Raji (cell line): Measurements from ENCODE around the gene HSPG2.

ENCODE experiments used
- POLR2A ChIP-seq: IDR thresholded peaks from 2 replicates; pipeline ENCODE4 v1.6.1; 2011; ENCODE audit warnings: low read depth, low read length, control low read depth; ENCODE audit not compliant: insufficient read depth

Gene HSPG2

DNA sequence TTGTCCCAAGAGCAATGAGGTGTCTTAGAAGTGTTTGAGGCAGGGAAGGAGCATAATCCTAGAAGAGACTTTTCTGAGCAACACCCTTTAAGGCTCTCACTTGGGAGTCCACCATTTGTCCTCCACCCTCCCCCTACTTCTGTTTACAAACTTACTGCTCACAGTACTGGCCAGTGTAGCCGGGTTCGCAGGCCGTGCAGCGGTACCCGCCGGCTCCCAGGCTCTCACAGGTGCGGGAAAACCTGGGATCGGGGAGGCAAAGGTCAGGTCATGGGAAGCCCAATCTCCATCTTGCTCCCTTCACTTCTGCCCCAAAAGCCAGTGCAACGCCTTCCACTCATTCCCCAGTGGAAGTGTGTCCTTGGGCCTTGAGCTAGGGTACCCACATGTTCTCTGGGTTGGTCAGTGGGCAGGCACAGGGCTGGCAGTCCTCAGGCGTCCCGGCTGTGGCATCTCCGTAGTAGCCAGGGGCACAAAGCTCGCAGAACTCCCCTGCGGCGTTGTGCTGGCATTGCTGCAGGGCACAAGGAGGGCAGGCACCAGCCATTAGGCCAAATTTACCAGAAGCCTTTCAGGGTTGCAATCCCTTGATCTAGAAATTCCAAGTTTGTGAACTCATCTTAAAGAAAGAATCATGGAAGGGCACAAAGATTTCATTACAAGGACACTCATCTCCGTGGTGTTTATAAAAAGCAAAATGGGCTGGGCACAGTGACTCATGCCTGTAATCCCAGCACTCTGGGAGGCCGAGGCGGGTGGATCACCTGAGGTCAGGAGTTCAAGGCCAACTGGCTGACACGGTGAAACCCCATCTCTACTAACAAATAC is 75.3 kb downstream of the HSPG2 start:
- TF ChIP-seq POLR2A = no peak

DNA sequence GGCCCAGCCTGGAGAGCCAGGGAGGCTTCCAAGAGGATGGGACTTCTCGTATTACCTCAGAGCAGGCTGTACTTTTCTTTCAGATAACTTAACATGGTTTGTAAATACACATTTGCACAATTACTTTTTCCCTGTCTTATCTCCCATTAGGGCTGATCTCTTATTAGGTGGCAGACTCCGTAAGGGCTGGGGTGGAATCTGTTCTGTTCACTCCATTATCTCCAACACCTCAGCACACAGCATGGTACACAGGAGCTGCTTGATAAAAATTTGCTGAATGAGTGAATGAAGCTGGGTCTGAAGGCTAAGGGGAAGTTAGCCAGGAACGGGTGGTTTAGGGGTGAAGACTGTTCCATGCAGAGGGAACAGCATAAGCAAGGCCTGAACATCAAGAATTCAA is 76.1 kb downstream of the HSPG2 start:
- no peak for TF ChIP-seq POLR2A

DNA sequence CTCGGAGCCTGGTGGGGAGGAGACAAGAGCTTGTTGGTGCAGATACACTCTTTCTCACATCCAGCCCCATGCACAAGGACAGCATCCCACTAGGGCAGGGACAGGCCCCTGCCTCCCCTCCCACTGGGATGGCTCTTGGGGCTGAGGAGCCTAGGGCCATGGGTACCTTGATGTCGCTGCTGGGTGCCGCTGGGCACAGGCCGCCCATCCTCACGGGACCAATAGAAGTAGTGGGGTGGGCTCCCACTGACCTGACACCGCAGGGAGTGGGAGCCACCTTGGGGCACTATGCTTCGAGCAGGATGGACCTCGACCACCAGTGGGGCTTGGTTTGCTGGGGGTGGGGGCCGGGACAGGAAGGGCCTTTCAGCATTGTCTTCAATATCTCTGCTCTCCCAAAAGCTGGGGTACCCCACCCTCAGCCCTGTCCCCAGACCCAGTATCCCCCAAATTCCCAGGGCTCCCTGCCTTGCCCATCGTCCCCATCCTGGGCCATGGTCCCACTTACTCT is 77.4 kb downstream of the HSPG2 start:
- TF ChIP-seq POLR2A = no peak

DNA sequence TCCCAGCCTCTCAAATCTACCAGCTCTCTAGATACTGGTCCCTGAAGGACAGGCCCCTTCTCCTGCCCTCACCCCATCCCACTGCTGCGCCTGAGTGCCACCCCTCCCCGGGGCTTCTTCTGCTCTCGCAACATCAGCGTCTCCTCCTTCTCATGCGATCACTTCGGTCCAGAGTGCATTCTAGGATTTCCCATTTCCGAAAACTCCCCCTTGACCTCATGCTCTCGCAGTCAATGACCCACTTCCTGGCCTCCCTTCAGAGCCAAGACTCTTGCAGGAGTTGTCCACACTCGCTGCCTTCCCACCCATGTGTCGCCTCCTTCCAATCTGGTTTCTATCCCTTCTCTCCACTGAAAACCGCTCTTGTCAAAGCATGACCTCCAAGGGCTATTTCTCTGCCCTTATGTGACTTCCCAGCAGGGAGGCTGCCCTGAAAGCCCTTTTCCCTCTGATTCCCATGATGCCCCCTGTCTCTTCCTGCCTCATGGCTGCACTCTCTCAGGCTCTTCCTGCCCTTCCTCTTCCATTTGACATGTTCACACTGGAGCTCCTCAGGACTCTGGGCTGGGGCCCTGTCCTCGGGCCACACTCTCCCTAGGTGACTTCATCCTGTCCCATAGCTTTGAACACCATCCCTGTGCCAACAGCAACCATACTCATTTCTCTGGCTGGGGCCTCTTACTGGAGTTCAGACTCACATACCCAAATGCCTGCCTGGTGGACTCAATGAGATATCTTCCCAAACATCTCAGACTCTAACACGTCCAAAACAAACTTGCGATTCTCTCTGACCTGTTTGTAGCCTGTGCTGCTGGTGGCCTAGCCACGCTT is 79.1 kb downstream of the HSPG2 start:
- TF ChIP-seq POLR2A = no peak

GRCh38 chr1:21857142-21857839 is 79.8 kb downstream of the HSPG2 start:
- TF ChIP-seq POLR2A = no peak

DNA sequence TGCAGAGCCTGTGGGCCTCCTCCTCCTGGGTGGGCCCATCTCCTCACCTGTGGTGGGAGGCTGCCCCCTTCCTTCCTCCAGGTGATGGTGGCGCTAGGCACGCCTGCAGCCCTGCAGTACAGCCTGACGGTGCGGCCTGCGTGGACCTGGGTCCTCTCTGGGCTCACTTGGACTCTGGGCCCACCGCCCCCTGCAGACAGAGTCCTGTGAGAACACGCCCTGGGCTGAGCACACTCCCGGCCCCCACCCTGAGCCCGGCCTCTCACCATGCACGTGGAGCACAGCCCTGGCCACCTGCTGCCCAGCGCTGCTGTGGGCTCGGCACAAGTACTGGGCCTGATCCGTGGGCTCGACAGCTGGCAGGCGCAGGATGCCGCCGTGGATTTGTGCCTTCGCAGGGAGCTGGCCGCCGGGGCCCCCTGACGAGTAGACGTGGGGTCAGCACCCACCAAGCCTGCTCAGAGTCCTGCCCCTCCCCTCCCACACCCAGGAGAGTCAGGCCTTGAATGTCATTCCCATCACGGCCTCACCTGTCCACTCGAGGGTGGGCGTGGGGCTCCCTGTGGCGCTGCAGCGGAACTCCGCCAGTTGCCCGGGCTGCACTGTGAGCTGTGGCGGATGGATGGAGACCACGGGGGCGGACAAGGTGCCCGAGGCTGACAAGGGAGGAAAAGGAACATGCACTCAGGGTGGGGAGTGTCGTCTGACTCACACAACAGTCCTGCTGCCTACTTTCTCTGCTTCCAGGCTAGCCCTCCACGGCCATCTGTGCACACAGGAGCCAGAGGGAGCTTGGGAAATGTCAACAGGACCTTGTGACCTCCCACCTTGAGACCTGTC is 81.6 kb downstream of the HSPG2 start:
- no peak for TF ChIP-seq POLR2A

DNA sequence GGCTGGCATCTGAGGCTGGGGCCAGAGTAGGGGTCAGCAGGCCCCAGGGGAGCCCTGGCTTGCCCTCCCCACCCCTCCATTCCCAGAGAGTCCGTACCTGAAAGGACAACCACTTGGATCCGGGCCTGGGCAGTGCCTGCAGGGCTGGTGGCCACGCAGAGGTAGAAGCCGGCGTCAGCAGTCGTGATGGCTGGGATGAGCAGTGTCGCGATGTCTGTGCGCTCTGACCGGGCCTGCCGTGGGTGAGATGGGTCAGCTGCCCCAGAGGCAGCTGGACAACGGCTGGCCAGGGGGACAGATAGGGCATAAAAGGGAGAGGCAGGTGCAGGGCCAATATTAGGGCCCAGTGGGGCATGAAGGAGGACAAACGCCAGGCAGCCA is 82.4 kb downstream of the HSPG2 start:
- TF ChIP-seq POLR2A = no peak

DNA sequence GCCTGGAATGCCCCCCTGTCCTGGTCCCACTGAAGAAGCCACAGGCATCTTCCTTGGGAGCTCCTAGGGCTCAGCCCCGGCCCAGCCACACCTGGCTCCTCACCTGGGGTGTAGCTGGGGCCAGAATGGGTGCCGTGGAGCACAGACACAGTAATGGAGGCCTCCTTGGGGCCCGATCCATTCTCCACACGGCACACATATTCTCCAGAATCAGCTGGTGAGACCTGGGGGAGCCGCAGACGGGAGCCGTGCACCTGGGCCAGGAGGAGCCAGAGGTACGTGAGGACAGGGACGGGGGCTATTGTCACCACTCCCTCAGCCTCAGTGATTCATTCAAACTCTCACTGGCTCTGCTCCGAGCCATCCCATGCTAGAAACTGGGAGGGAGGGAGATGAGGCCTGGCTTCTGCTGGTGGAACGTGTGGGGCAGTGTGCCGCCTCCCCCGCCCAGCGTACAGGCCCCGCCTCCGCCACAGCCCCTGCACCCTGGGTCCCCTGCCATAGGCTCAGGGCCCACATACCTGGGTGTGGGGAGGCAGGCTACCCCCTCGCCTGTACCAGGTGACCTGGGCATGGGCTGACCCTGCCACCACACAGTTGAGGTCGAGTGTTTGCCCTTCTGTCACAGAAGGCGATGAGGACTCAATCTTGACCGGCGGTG is 82.9 kb downstream of the HSPG2 start:
- TF ChIP-seq POLR2A = no peak

- no peak for TF ChIP-seq POLR2A
Observed at GRCh38 chr1:21853131-21853427, 84.0 kb downstream of the HSPG2 start.

- no peak for TF ChIP-seq POLR2A
Observed at GRCh38 chr1:21852282-21853130, 84.6 kb downstream of the HSPG2 start.

DNA sequence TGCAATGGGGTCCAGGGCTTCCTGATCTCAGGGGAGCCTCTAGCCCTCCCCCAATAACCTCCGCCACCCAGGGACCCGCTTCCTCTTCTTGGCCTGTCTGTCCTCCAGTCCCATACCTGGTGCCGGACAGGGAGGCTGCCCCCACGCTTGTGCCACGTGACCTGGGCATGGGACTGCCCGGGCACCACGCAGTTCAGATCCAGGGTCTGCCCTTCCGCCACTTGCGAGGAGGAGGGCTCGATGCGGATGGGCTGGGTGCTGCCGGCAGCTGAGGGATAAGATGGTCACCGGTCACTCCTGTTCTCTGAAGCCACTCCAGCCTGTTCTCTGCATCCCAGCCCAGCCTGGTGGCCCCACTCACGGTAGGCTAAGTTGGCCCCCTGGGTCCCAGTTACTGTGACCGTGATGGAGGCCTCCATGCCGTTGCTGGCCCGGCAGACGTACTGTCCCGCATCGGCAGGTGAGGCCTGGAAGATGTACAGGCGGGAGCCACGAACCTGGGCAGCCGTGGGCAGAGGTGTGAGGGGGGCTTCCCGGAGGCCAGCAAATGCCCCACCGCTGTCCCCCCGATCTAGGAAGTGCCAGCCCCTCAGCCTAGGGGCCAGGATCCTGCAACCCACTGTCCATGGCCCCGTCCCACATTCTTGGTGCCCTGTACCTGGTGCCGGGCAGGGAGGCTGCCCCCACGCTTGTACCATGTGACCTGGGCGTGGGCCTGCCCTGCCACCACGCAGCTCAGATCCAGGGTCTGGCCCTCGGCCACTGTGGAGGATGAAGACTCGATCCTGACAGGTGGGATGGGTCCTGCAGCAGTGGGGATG is 85.5 kb downstream of the HSPG2 start:
- TF ChIP-seq POLR2A = no peak

- TF ChIP-seq POLR2A = no peak
Observed at GRCh38 chr1:21849909-21850576, 87.1 kb downstream of the HSPG2 start.
